ENCODE measurements around the gene SYNE2.

GRCh38 chr14:63854330-63854729 lies 1.5 kb downstream of the SYNE2 start:
- no peak for TF ChIP-seq CTCF (IDR thresholded peaks at IDR 0.05; ENCODE audit: insufficient read depth, low read length, poor library complexity, severe bottlenecking)
- no peak for TF ChIP-seq EZH2phosphoT487 (conservative IDR thresholded peaks at IDR 0.05; ENCODE audit: low read length)

Measured in SU-DHL-6 (cell line).